GM18499 (cell line): ENCODE data around the gene CNNM2.
"Not testable (repeated sequence)": the region's sequence is repeated elsewhere in the genome, so short reads cannot be mapped to it uniquely, and the experiment has no call there.

Source experiments
- ATAC-seq: cut with Tn5 transposase; IDR thresholded peaks from one replicate; pipeline ENCODE4 v1.9.1; 2021; ENCODE audit warnings: moderate number of reproducible peaks; ENCODE audit not compliant: insufficient read depth, unreplicated experiment

Gene CNNM2

GRCh38 chr10:102964713-102965112, 46.6 kb downstream of the CNNM2 start:
- no peak for ATAC-seq

GRCh38 chr10:102965311-102965851, 47.3 kb downstream of the CNNM2 start:
- no peak for ATAC-seq

- ATAC-seq = no peak
These were observed 49.0 kb downstream of the CNNM2 start for GRCh38 chr10:102967123-102967522.

- ATAC-seq = no peak
These were observed 52.7 kb downstream of the CNNM2 start for GRCh38 chr10:102970562-102971340.

GRCh38 chr10:102975483-102976379, 57.6 kb downstream of the CNNM2 start:
- no peak for ATAC-seq

- ATAC-seq = not testable (repeated sequence)
These were observed 58.3 kb downstream of the CNNM2 start for GRCh38 chr10:102976380-102976726.

GRCh38 chr10:102982296-102982695, 64.2 kb downstream of the CNNM2 start:
- no peak for ATAC-seq

GRCh38 chr10:102984086-102984485, 66.0 kb downstream of the CNNM2 start:
- ATAC-seq = no peak

GRCh38 chr10:102985811-102986210, 67.7 kb downstream of the CNNM2 start:
- no peak for ATAC-seq

- ATAC-seq = no peak
These were observed 70.6 kb downstream of the CNNM2 start for GRCh38 chr10:102988404-102989314.

GRCh38 chr10:102994531-102995295, 76.6 kb downstream of the CNNM2 start:
- ATAC-seq = no peak

GRCh38 chr10:102996876-102997275, 78.8 kb downstream of the CNNM2 start:
- ATAC-seq = no peak

- no peak for ATAC-seq
These were observed 79.9 kb downstream of the CNNM2 start for GRCh38 chr10:102997998-102998397.

- ATAC-seq = no peak
These were observed 80.4 kb downstream of the CNNM2 start for GRCh38 chr10:102998399-102998907.

- not testable (repeated sequence) for ATAC-seq
These were observed 82.0 kb downstream of the CNNM2 start for GRCh38 chr10:103000050-103000449.

- no peak for ATAC-seq
These were observed 88.9 kb downstream of the CNNM2 start for GRCh38 chr10:103007017-103007416.

- ATAC-seq = no peak
These were observed 95.3 kb downstream of the CNNM2 start for GRCh38 chr10:103013416-103013815.

- no peak for ATAC-seq
These were observed 101.3 kb downstream of the CNNM2 start for GRCh38 chr10:103019425-103019824.
